ENCODE measurements around the gene PLEKHG1.

The PLEKHG1 gene

GRCh38 chr6:150613269-150613668 is 13.6 kb downstream of the PLEKHG1 start:
- Histone ChIP-seq H3K9ac (ENCODE audit: low read length) (no peak overlapping the region), H3K27ac (ENCODE audit: low read depth, low read length) (no peak overlapping the region), H3K4me1 (ENCODE audit: control insufficient read depth, insufficient read depth, low read length) (no peaks in the 10 kb centered on the region)

GRCh38 chr6:150615967-150616366 is 16.3 kb downstream of the PLEKHG1 start:
- H3K27ac ChIP-seq (ENCODE audit: low read depth, low read length), result no peak overlapping the region
- no peaks in the 10 kb centered on the region for H3K36me3 ChIP-seq (ENCODE audit: control insufficient read depth, insufficient read depth, low read length)
- no peaks in the 10 kb centered on the region for H3K4me1 ChIP-seq (ENCODE audit: control insufficient read depth, insufficient read depth, low read length)
- no peak overlapping the region for H3K9ac ChIP-seq (ENCODE audit: low read length)
- no peak overlapping the region for H3K4me3 ChIP-seq (ENCODE audit: low read length)
- H3K27me3 ChIP-seq (ENCODE audit: control insufficient read depth, insufficient read depth, low read length), result no peaks in the 10 kb centered on the region

More at GRCh38 chr6:150613269-150613668, 13.6 kb downstream of the PLEKHG1 start:
- no peaks in the 10 kb centered on the region for H3K27me3 ChIP-seq (ENCODE audit: control insufficient read depth, insufficient read depth, low read length)
- H3K4me3 ChIP-seq (ENCODE audit: low read length), result no peak overlapping the region
- no peaks in the 10 kb centered on the region for H3K36me3 ChIP-seq (ENCODE audit: control insufficient read depth, insufficient read depth, low read length)

- H3K27me3 ChIP-seq (ENCODE audit: control insufficient read depth, insufficient read depth, low read length), result no peaks in the 10 kb centered on the region
- no peak overlapping the region for H3K27ac ChIP-seq (ENCODE audit: low read depth, low read length)
Observed at GRCh38 chr6:150616586-150616985, 16.9 kb downstream of the PLEKHG1 start.

GRCh38 chr6:150617062-150617461 is 17.4 kb downstream of the PLEKHG1 start:
- Histone ChIP-seq H3K27ac (ENCODE audit: low read depth, low read length) (no peak overlapping the region), H3K4me3 (ENCODE audit: low read length) (no peak overlapping the region), H3K4me1 (ENCODE audit: control insufficient read depth, insufficient read depth, low read length) (no peaks in the 10 kb centered on the region), H3K9ac (ENCODE audit: low read length) (no peak overlapping the region), H3K27me3 (ENCODE audit: control insufficient read depth, insufficient read depth, low read length) (no peaks in the 10 kb centered on the region), H3K36me3 (ENCODE audit: control insufficient read depth, insufficient read depth, low read length) (no peaks in the 10 kb centered on the region)

More at GRCh38 chr6:150616586-150616985, 16.9 kb downstream of the PLEKHG1 start:
- Histone ChIP-seq H3K4me3 (ENCODE audit: low read length) (no peak overlapping the region), H3K36me3 (ENCODE audit: control insufficient read depth, insufficient read depth, low read length) (no peaks in the 10 kb centered on the region), H3K9ac (ENCODE audit: low read length) (no peak overlapping the region), H3K4me1 (ENCODE audit: control insufficient read depth, insufficient read depth, low read length) (no peaks in the 10 kb centered on the region)

GRCh38 chr6:150617496-150618460 is 18.1 kb downstream of the PLEKHG1 start:
- no peaks in the 10 kb centered on the region for H3K27me3 ChIP-seq (ENCODE audit: control insufficient read depth, insufficient read depth, low read length)
- no peak overlapping the region for H3K9ac ChIP-seq (ENCODE audit: low read length)
- H3K4me1 ChIP-seq (ENCODE audit: control insufficient read depth, insufficient read depth, low read length), result no peaks in the 10 kb centered on the region
- H3K36me3 ChIP-seq (ENCODE audit: control insufficient read depth, insufficient read depth, low read length), result no peaks in the 10 kb centered on the region
- no peak overlapping the region for H3K27ac ChIP-seq (ENCODE audit: low read depth, low read length)
- no peak overlapping the region for H3K4me3 ChIP-seq (ENCODE audit: low read length)

GRCh38 chr6:150619275-150619674 is 19.6 kb downstream of the PLEKHG1 start:
- H3K9ac ChIP-seq (ENCODE audit: low read length), result no peak overlapping the region
- no peaks in the 10 kb centered on the region for H3K27me3 ChIP-seq (ENCODE audit: control insufficient read depth, insufficient read depth, low read length)
- no peak overlapping the region for H3K4me3 ChIP-seq (ENCODE audit: low read length)
- H3K36me3 ChIP-seq (ENCODE audit: control insufficient read depth, insufficient read depth, low read length), result no peaks in the 10 kb centered on the region
- no peak overlapping the region for H3K27ac ChIP-seq (ENCODE audit: low read depth, low read length)
- no peaks in the 10 kb centered on the region for H3K4me1 ChIP-seq (ENCODE audit: control insufficient read depth, insufficient read depth, low read length)

DNA sequence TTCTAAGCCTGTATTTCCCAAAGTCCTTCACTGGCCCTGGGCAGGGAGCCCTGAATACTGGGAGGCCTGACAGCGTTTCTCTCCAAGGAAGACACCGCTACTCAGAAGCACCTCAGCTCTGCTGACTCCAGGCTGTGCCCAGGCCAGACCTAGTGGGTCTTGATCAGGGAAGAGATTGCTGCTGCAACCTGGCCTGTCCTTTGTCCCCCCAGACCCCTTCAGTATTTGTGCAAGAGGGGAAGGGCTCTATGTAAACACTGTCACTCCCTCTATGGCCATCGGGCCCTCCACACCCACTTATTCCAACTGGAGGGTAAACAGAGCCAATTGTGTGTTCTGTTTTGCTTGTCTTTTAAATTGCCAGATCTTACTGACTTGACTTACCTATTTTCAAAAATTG is 20.6 kb downstream of the PLEKHG1 start:
- Histone ChIP-seq H3K9ac (ENCODE audit: low read length) (no peak overlapping the region), H3K27ac (ENCODE audit: low read depth, low read length) (no peak overlapping the region), H3K4me1 (ENCODE audit: control insufficient read depth, insufficient read depth, low read length) (no peaks in the 10 kb centered on the region), H3K27me3 (ENCODE audit: control insufficient read depth, insufficient read depth, low read length) (no peaks in the 10 kb centered on the region), H3K36me3 (ENCODE audit: control insufficient read depth, insufficient read depth, low read length) (no peaks in the 10 kb centered on the region), H3K4me3 (ENCODE audit: low read length) (no peak overlapping the region)

- Histone ChIP-seq H3K27me3 (ENCODE audit: control insufficient read depth, insufficient read depth, low read length) (no peaks in the 10 kb centered on the region), H3K27ac (ENCODE audit: low read depth, low read length) (no peak overlapping the region), H3K4me1 (ENCODE audit: control insufficient read depth, insufficient read depth, low read length) (no peaks in the 10 kb centered on the region), H3K4me3 (ENCODE audit: low read length) (no peak overlapping the region), H3K9ac (ENCODE audit: low read length) (no peak overlapping the region), H3K36me3 (ENCODE audit: control insufficient read depth, insufficient read depth, low read length) (no peaks in the 10 kb centered on the region)
Observed at GRCh38 chr6:150620763-150621162, 21.1 kb downstream of the PLEKHG1 start.

DNA sequence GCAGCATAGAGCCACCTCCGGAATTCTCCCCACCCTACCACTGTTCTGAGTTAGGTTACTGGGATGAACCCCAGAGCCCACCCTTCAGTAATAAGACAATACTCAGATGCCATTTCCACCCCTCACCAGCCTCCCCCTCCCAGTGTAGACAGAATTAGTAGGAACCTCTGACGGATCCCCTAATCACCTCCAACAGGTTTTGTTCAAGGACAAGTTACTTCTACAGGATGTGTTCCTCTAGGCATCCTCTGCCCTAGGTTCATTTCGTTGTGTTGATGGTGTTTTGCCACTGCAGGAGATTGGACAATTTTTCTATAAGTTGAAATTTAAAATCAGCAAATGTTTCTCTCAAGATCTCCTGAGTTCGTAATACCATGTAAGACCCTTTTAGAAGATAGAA is 22.8 kb downstream of the PLEKHG1 start:
- no peaks in the 10 kb centered on the region for H3K36me3 ChIP-seq (ENCODE audit: control insufficient read depth, insufficient read depth, low read length)
- H3K9ac ChIP-seq (ENCODE audit: low read length), result no peak overlapping the region
- no peaks in the 10 kb centered on the region for H3K27me3 ChIP-seq (ENCODE audit: control insufficient read depth, insufficient read depth, low read length)
- peaks cover under 1% of the 10 kb centered on the region for H3K4me1 ChIP-seq (ENCODE audit: control insufficient read depth, insufficient read depth, low read length)
- no peak overlapping the region for H3K4me3 ChIP-seq (ENCODE audit: low read length)
- no peak overlapping the region for H3K27ac ChIP-seq (ENCODE audit: low read depth, low read length)

GRCh38 chr6:150622941-150623874 is 23.5 kb downstream of the PLEKHG1 start:
- Histone ChIP-seq H3K27ac (ENCODE audit: low read depth, low read length) (no peak overlapping the region), H3K27me3 (ENCODE audit: control insufficient read depth, insufficient read depth, low read length) (no peaks in the 10 kb centered on the region), H3K4me3 (ENCODE audit: low read length) (no peak overlapping the region), H3K9ac (ENCODE audit: low read length) (no peak overlapping the region), H3K36me3 (ENCODE audit: control insufficient read depth, insufficient read depth, low read length) (no peaks in the 10 kb centered on the region), H3K4me1 (ENCODE audit: control insufficient read depth, insufficient read depth, low read length) (peaks cover 5% of the 10 kb centered on the region)

- Histone ChIP-seq H3K27me3 (ENCODE audit: control insufficient read depth, insufficient read depth, low read length) (no peaks in the 10 kb centered on the region), H3K27ac (ENCODE audit: low read depth, low read length) (no peak overlapping the region), H3K4me1 (ENCODE audit: control insufficient read depth, insufficient read depth, low read length) (peaks cover 5% of the 10 kb centered on the region), H3K9ac (ENCODE audit: low read length) (no peak overlapping the region), H3K4me3 (ENCODE audit: low read length) (no peak overlapping the region), H3K36me3 (ENCODE audit: control insufficient read depth, insufficient read depth, low read length) (no peaks in the 10 kb centered on the region)
Observed at GRCh38 chr6:150624191-150624590, 24.5 kb downstream of the PLEKHG1 start.

- no peak overlapping the region for H3K9ac ChIP-seq (ENCODE audit: low read length)
- no peaks in the 10 kb centered on the region for H3K27me3 ChIP-seq (ENCODE audit: control insufficient read depth, insufficient read depth, low read length)
- H3K27ac ChIP-seq (ENCODE audit: low read depth, low read length), result no peak overlapping the region
- H3K4me1 ChIP-seq (ENCODE audit: control insufficient read depth, insufficient read depth, low read length), result peaks cover 5% of the 10 kb centered on the region
- no peaks in the 10 kb centered on the region for H3K36me3 ChIP-seq (ENCODE audit: control insufficient read depth, insufficient read depth, low read length)
- H3K4me3 ChIP-seq (ENCODE audit: low read length), result no peak overlapping the region
Observed at GRCh38 chr6:150625927-150626326, 26.2 kb downstream of the PLEKHG1 start.
